Stimulated activated CD8-positive, alpha-beta memory T cell treated with anti-CD3 and anti-CD28 coated beads, Interleukin-4, amount 100 ng/mL, for 24 hours (primary cell): ENCODE measurements around the gene SLC4A11.
A peak's percentile ranks its signal among the peaks of the same experiment; 100 is the strongest.
"Not testable (repeated sequence)": the region's sequence is repeated elsewhere in the genome, so short reads cannot be mapped to it uniquely, and the experiment has no call there.

ENCODE experiments used
- DNase-seq: peaks from one replicate; pipeline ENCODE4 v3.0.0-alpha.2; 2020; ENCODE audit warnings: low read depth

Gene SLC4A11

DNA sequence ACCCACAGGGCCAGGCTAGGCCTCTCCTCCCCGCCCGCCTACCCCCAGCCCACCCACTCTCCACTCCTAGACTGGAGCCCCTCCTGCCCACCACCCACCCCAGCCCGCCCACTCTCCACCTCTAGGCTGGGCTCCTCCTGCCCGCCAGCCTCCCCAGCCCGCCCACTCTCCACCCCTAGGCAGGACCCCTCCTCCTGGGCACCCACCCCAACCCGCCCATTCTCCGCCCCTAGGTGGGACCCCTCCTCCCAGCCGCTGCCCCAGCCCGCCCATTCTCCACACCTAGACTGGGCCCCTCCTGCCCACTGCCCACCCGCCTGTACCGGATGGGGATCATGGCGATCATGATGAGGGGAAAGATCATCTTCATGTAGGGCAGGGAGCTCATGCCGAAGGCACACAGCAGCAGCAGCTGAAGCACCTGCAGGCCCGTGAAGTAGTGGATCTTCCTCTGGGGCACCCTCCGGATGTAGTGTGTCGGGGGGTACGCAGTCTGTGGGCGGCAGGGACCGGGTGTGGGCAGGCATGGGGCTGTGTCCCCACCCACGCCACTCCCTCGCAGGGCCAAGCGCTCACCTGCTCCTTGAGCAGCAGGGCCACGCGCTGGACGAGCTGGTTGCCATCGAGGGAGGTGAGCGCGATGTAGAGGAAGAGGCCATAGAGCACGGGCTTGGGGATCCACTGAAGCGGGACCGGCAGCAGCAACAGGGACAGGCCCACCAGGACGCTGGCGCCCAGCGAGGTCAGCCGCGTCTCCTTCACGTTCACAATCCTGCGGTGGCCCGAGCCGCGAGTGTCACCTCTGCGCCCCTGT is 10.8 kb downstream of the SLC4A11 start:
- DNase-seq, result no peak

- DNase-seq, result no peak
Observed at GRCh38 chr20:3227506-3227905, 11.5 kb downstream of the SLC4A11 start.

DNA sequence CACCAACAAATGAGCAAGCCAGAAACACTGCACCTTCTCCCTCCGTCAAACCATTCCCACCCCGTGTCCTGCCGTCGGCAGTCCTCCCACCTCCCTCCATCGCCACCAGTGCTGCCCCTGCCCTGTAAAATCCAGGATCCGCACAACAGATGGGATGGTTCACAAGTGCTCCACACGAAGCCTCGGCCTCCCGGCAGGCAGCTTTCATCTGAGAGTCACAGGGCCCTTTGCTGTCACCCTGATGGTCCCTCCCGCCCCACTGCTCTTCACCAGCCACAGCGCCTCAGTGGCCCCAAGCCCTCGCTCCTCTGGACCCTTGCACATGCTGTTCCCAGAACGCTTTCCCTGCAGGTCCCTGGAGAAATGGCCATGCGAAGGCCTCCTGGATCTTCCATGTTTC is 12.1 kb downstream of the SLC4A11 start:
- no peak for DNase-seq

GRCh38 chr20:3226093-3226492 is 12.9 kb downstream of the SLC4A11 start:
- no peak for DNase-seq

DNA sequence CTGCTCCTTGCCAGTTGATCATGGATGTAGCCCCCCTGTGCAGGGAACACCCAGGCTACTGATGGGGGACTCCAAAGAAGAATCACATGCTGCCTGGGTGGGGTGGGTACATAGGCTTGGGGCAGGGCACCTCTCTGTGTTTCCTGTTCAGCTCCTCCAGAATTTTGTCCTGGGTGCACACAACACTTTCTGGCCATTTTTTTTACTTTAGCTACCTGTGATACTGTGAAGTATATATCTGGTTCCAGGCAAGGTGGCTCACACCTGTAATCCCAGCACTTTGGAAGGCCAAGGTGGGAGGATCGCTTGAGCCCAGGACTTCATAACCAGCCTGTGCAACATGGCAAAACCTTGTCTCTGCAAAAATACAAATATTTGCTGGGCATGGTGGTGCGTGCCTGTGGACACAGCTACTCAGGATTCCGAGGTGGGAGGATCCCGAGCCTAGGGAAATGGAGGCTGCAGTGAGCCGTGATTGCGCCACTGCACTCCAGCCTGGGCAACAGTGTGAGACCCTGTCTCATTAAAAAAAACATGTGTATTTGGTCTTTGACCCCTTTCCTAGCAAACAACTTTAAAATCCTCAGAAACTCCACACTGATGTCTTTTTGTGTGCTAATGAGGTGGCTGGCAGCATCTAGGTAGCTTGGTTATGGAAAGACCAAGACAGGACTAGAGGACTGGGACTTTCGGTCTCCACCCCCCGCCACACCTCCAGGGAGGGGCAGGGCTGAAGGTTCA is 14.1 kb downstream of the SLC4A11 start:
- no peak for DNase-seq

GRCh38 chr20:3223994-3224680 is 14.9 kb downstream of the SLC4A11 start:
- no peak for DNase-seq

- DNase-seq, result no peak
Observed at GRCh38 chr20:3223651-3223993, 15.4 kb downstream of the SLC4A11 start.

DNA sequence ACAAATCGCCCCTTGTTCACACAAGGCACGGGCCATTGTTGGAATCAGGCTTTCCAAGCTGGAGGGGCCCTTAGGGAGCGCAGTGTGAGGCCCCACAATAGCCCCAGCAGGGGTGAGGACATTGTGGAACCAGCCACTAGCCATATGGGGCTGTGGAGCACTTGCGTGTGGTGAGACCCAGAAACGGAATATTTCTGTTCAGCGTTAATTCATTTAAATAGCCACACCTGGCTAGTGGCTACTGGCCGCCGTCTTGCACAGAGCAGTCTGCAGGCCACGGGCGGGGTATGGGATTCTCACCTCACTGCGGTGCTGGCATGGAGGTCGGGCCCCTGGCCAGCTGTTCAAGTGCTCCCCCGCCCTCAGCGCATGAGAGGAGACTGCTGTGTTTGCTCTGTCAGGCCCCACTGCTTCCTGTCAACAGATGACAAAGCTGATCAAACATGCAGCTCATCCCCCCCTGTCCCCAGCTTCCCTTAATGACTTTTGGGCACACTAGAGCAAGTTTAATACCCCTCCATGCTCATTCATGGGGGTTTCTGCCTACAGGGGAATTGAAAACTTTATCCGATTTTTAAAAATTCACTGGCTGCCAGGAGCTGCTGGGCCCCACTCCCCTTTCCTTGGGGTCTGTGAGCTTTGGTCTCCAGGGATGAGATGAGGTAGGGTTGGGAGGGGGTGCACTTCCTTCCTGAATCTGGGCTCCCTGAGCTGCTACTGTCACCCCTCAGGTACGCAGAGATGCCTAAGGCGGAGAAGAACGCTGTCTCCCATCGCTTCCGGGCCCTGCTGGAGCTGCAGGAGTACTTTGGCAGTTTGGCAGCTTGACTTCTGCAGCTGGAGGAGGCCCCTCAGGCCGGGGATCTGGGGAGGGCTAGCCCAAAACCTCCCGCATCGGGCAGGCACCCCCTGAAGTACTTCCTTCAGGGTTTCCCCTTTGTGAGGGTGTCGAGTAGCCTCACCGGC is 16.1 kb downstream of the SLC4A11 start:
- no peak for DNase-seq

GRCh38 chr20:3221398-3222226 is 17.4 kb downstream of the SLC4A11 start:
- no peak for DNase-seq

- DNase-seq, result peak; percentile 67
Observed at GRCh38 chr20:3218307-3218988, 20.5 kb downstream of the SLC4A11 start.

DNA sequence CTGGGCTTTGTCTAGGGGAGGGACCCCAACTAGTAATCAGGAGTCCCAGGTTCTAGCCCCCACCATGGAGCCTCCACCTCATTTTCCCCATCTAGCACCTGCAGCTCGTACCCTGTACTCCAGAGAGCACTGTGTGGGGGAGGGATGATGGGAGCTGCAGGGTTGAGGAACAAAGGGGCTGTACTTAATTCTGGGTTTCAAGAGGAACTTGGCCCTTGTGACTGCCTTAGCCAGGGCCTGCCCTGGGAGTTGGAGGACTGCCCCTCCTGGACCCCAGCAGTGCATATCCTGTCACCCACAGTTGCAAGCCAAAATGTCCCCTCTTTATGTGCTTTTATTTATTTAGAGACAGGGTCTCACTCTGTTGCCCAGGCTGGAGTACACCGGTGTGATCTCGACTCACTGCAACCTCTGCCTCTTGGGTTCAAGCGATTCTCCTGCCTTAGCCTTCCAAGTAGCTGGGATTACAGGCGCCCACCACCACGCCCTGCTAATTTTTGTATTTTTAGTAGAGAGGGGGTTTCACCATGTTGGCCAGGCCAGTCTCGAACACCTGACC is 23.6 kb downstream of the SLC4A11 start:
- DNase-seq, result not testable (repeated sequence)

- DNase-seq, result no peak
Observed at GRCh38 chr20:3213226-3213625, 25.8 kb downstream of the SLC4A11 start.

DNA sequence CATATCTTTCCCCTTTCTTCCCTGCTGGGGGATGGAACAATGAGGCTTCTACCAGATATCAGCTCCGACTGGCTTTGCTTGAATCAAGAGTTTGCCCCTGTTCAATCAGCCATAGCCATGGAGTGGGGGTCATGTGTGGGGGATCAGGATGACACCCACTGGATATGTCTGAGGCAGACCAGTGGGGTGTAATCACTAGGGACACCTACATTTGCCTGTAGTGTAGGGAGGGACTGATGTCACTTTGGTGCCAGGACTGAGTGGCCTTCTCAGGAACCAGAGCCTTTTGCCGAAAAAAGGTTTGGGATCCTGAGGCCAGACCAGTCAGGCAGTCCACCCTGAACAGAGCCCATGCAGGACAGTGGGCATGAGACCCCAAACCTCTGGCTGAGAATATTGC is 28.6 kb downstream of the SLC4A11 start:
- DNase-seq, result no peak

DNA sequence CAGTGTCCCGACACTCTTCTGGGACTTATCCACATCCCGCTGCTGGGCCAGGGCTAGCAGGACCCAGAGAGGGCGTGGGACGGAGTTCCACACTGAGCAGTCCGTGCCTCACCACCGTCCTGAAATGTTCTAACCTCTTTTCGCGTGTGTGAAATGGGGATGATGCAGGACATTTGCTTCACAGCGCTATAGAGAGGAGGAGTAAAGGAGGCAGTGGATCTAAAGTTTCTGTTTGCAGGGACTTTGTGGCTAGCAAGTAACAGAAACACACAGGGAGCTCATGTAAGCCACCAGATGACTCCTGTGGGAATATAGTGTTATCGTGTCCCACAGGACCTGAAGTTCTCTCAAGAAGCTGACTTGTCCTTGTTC is 29.1 kb downstream of the SLC4A11 start:
- no peak for DNase-seq

- DNase-seq, result peak; percentile 48
Observed at GRCh38 chr20:3209257-3209945, 29.6 kb downstream of the SLC4A11 start, which contains the start of gene ITPA. TSS of gene ITPA (plus strand) at chr20:3209498. CDS start at chr20:3209552, 54 bp downstream.

GRCh38 chr20:3208786-3209256 is 30.2 kb downstream of the SLC4A11 start:
- DNase-seq, result no peak

DNA sequence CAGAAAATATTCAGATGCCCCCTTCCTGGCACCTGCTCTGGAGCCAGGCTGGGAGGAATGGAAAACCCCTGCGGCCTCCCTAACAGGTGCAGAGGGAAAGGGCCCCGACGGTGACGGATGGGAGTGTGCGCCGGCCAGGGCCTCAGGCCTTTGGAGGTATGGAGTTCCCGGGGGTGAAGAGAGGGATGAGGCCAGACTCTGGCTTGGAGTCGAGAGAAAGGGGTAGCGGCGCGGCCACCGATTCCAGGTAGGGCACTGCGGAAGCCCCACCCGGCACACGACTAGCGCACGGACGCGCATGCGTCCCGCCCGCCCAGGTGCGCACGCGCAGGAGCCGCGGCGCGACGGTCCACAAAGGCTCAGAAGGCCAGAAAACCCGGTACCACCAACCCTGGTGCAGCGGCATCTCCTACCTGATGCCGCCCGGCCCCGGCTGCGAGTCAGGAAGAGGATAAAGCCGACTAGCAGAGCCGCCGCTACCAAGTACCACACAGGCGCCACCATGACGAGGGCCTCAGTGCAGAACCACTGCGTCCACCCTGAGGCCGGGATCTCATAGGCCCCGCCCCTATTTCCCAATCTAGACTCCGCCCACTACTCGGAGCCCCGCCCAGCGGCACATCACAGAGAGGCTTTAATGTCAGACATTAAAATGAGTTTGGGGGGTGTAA is 34.7 kb downstream of the SLC4A11 start, which contains the start of gene DDRGK1:
TSS of gene DDRGK1 (minus strand) at position 559 of the 671 bp plus-strand sequence. CDS start at position 504, 55 bp downstream.
- peak; percentile 86 for DNase-seq
